HG02642 (cell line): ENCODE data around the gene EBPL.
"Not testable (repeated sequence)": the region's sequence is repeated elsewhere in the genome, so short reads cannot be mapped to it uniquely, and the experiment has no call there.

Source experiments
- ATAC-seq: cut with Tn5 transposase; IDR thresholded peaks from one replicate; pipeline ENCODE4 v1.9.1; 2021; ENCODE audit warnings: mild to moderate bottlenecking; ENCODE audit not compliant: unreplicated experiment, poor library complexity

The EBPL gene

DNA sequence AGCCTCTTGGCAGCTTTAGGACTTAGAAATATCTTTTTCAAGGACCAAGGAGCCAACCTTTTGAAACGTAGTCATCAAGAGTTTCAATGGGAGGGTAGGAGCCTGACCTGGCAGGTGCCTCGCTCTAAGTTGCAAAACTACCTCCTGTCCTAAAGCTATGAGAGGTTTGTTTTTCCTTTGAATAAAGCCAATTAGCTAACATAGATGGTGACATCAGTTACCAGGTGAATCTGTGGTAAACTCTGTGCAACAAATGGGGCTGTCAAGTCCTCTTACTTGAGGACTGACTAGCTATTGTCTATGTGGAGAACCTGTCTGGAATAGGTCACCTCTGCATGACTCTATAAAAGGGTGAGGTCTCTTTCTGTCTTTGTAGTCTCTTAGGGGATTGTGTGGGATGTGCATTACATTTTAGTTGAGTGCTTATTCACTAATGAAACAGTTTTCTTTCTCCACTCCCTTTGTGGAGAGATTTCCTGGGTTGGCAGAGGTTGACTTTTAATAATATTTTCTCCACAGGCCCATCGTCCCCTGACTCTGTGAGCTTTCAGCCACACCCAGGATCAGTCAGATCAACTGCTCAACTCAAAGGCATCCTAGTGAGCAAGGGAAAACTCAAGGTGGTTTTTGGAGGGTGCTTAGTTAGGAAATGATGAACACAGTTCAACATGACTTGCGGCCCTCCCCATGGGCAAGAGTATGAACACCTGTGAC, 53.1 kb downstream of the EBPL start:
- ATAC-seq = no peak

DNA sequence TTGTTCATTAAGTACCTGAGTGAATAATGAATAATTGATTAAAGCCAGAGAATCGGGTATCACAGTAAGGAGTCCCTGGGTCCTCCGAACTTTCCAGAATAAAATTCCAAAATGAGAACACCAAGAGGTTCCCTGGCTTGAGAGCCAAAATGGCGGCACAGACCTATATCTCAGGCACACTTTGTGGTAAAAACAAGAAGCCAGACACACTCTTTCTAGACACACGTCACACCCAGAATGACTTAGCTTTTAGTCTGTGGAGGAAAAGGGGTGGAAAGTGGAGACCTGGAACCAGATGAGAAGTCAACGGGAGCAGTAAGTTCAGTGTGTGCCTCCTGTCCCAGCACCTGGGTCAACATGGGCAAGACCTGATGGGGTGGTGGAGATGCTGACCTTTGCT, 54.6 kb downstream of the EBPL start:
- no peak for ATAC-seq

DNA sequence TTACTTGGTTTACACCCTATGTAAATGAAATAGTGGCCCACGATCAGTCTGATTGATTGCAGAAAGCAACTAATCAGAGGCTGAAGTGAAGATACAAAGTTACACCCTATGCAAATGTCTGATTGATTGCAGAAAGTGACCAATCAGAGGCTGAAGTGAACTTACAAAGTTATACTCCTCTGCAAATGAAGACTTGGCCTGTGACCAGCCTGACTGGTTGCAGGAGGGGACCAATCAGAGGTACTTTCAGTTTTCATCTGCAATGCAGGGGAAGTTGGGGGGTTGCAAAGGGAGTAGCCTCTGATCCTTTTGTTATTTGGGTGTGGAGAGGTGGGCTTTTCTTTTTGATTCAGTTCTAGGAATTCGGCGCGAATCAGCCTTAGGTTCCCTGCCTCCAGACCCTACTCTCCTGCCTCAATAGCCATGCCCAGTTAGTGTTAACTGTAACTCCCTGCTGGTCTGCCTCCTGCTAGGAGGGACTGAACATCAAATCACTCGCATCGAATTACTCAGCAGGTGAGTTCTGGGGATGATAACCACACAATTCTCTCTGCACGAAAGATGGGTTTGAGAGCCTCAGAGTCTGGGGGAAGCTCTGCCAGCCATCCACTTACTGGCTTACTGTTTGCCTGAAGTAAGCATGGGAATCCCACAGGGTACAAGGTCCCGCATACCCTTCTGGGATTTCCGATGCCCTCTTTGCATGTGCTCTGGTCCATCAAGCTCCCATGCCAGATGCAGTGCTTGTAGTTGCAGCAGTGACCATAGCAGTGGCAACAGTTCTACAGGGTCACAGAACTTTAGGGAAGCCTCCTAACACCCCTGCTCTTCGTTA, 55.5 kb downstream of the EBPL start:
- ATAC-seq = peak; percentile 58

DNA sequence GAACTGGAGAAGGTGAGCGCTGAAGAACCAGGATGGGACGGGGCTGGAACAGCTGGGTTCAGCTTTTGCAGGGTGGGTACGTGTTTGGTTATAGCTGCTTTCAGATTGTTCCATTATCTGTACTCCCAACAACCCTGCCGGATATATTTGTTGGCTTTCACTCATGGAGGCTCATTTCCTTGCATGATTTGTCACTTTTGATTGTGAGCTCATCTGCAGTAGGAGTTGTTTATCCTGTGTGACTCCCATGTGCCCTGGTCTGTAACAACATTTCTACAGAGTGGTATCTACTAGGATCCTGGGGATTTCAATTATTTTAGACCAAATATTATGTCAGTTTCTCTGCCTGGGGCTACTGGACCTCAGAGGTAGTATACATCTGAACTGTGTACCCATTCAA, 57.6 kb downstream of the EBPL start:
- ATAC-seq = no peak

GRCh38 chr13:49632156-49632555, 59.1 kb downstream of the EBPL start:
- no peak for ATAC-seq

DNA sequence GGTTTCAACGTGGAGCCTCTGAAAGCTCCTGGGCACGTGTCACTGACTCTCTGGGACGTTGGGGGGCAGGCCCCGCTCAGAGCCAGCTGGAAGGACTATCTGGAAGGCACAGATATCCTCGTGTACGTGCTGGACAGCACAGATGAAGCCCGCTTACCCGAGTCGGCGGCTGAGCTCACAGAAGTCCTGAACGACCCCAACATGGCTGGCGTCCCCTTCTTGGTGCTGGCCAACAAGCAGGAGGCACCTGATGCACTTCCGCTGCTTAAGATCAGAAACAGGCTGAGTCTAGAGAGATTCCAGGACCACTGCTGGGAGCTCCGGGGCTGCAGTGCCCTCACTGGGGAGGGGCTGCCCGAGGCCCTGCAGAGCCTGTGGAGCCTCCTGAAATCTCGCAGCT, 60.7 kb downstream of the EBPL start:
- ATAC-seq = no peak

DNA sequence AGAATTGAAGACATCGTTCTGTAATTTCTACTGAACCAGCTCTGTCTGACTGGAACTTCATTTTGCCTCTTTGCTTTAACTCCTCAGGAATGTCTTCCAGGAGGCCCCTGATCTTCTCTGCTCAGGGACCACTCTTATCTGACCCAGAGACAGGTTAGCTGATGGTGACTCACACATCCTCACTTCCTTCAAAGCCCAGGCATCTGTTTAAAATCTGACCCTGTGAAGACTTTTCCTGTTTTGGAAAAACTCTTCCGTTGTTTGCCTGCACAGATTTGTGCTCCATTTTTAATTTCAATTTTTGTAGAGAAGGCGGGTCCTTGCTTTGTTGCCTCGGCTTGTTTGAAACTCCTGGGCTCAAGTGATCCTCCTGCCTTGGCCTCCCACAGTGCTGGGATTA, 61.3 kb downstream of the EBPL start:
- ATAC-seq = no peak

- no peak for ATAC-seq
These were observed 61.9 kb downstream of the EBPL start for GRCh38 chr13:49629196-49629938.

- peak; percentile 91 for ATAC-seq
These were observed 63.2 kb downstream of the EBPL start, which contains the start of gene ARL11 for GRCh38 chr13:49627831-49628652. Gene ARL11, plus strand, starts transcription at chr13:49628507. Its CDS starts 1,941 bp downstream, at chr13:49630448.

- no peak for ATAC-seq
These were observed 65.8 kb downstream of the EBPL start for GRCh38 chr13:49625392-49626079.

DNA sequence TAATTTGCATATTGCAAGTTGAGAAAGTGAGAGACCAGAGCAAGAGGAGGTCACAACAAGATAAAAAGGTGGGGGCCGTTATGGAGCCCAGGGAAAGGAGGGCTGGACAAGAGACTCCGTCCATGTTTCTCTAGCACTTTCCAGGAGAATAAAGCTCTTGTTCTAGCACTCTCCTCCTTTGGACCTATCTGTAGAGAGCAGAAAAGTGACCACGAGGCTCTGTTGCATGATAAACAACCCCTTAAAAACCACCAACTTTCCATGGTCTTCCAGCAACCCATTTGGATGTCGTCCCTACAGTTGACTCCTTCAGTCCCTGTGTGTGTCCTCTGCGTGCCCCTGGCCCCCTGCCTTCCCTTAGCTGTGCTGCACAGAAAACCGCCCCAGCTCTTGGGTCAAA, 67.1 kb downstream of the EBPL start:
- ATAC-seq = no peak

GRCh38 chr13:49622174-49622946, 68.9 kb downstream of the EBPL start:
- no peak for ATAC-seq

DNA sequence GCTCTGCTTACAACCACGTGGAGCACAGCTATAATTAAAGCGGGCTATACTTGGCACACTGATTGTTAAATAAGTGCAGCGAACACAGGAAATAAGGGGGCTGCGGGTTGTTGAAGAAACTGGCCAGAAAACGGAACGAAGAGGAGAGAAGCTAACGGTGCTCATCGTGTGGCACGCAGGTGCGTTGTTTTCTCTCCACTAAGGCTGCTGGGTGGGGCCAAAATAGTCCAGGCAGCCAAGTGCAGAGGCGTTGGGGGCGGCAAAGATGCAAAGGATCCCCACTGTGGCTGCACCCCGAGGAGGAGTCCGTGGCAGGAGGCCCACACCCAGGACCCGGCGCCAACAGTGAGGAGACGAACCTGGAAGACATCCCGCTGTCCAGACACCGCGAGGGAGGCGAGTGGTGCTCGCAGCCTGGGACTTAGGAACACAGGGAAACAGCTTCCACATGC, 71.1 kb downstream of the EBPL start:
- peak; percentile 83 for ATAC-seq

GRCh38 chr13:49616676-49617065, 74.6 kb downstream of the EBPL start:
- ATAC-seq = no peak

DNA sequence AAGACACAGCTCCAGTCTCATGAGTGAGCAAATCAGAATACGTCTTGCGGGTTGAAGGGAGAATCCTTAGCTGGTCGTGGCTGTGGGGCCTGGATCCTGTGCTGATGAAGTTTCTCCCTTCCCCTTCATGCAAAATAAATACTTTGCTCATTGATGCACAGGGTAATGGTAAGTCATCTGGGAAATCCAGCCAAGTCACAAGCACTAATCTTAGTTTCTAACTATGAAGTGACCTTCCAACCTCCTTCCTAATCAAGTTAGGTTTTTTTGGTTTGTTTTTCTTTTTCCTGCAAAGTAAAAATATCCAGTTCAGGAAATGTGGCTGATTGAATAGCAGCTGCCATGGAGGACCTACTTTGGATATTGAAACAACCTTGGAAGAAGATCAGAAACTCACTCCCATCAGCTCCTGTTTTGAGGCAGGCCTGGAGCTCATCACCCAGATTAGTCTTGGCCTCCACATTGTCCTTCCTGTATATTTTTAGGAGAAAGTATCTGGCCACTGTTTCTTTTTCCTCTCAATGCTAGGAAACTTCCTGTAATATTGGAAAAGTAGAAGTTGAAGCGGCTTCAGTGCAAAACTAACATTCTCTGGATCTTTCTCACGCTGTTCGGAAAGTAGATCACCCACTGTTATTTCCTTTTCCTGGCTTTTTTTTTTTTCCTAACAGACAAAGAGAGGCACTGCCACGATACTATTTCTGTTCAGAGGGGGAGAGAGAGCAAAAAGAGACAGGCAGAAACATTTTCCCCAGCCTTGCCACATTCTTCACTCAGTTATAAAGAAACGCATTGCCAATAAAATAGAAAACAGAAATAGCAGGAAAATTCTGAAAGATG, 75.2 kb downstream of the EBPL start:
- no peak for ATAC-seq

- ATAC-seq = not testable (repeated sequence)
These were observed 79.2 kb downstream of the EBPL start for GRCh38 chr13:49612042-49612441.
